HG03469 (cell line): ENCODE results near the gene TCAF1.

ENCODE experiments used
- ATAC-seq: cut with Tn5 transposase; IDR thresholded peaks from one replicate; pipeline ENCODE4 v1.9.1; 2021; ENCODE audit warnings: mild to moderate bottlenecking, moderate library complexity, moderate number of reproducible peaks; ENCODE audit not compliant: unreplicated experiment

The TCAF1 gene, protein sequence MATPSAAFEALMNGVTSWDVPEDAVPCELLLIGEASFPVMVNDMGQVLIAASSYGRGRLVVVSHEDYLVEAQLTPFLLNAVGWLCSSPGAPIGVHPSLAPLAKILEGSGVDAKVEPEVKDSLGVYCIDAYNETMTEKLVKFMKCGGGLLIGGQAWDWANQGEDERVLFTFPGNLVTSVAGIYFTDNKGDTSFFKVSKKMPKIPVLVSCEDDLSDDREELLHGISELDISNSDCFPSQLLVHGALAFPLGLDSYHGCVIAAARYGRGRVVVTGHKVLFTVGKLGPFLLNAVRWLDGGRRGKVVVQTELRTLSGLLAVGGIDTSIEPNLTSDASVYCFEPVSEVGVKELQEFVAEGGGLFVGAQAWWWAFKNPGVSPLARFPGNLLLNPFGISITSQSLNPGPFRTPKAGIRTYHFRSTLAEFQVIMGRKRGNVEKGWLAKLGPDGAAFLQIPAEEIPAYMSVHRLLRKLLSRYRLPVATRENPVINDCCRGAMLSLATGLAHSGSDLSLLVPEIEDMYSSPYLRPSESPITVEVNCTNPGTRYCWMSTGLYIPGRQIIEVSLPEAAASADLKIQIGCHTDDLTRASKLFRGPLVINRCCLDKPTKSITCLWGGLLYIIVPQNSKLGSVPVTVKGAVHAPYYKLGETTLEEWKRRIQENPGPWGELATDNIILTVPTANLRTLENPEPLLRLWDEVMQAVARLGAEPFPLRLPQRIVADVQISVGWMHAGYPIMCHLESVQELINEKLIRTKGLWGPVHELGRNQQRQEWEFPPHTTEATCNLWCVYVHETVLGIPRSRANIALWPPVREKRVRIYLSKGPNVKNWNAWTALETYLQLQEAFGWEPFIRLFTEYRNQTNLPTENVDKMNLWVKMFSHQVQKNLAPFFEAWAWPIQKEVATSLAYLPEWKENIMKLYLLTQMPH

DNA sequence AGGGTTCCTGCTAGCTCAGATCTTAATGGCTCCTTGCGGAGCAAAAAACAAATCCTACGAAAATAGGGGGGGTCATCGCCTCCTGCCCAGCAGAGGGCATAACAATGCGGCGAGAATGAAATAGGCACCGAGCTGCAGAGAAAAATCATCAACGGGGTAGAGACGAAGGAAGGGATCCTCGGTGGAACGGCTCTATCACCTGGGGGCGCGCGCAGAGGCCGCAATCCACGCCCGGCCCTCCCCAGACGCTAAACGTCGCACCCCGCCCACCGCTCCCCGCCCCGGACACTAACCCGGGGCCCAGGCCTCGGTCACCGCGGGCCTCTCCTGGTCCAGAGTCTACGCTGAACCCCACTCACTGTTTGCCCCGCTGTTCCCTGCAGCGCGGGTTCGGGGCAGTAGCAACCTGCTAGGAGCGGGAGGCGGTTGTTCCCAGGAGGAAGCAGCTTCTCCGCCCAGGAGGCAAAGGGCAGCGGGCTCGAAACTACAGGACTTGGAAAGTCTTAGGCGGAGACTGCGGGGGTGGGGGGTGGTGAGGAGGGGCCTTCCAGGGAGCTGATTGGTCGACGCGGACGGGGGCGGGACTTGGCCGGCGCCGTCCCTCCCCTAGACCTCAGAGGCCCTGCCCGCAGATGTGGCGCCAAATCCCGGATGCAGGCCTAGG lies at the start of gene TCAF1:
Gene TCAF1 (minus strand): TSS at position 509 of the 664 bp plus-strand sequence. CDS start 25,568 bp downstream, outside the sequence.
- peak; percentile 74 for ATAC-seq

DNA sequence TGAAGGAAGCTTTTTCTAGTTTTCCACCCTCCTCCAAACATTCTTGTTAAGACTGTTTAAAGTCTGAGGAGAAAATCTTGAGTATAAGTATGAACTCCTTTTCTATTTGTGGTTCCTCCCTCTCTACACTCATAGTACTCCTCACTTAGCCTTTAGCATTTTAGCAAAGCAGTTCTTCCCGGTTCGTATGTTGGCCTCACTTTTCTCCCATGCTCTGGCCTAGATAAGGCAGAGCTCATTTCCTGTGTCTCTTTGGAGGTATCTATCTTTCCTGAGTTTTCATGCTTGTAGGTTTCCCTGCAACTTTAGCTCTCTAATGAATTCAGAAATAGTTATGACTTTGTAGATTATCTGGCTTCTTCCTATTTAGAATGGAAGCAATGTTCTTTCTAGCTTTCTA lies 46.8 kb upstream of the TCAF1 start:
- ATAC-seq, result no peak

DNA sequence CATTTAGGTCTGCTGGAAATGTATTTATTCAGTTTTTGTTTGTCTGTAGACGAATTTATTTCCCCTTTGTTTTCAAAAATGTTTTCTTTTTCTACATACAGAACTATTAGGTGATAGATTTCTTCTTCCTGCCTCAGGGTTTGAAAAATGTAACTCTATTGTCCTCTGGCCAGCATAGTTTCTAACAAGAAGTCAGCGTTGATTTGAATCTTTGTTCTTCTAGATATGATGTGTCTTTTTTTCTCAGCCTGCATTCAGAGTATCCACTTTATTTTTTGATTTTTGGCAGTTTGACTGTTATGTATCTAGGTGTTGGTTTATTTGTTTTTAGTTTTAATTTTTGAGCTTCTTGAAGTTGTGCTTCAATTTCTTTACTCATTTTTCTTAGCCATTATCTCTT lies 45.1 kb upstream of the TCAF1 start:
- no peak for ATAC-seq

DNA sequence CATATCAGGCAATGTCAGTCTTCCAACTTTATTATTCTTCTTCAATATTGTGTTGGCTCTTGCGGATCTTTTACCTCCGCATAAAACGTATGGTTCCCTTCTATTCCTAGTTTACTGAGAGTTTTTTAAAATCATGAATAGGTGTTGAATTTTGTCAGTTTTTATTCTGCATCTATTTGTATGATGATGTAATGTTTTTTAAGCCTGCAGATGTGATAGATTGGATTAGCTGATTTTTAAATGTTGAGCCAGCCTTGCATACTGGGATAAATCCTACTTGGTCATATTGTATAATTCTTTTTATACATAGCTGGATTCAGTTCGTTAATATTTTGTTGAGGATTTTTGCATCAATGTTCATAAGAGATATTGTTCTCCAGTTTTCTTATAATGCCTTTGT lies 43.4 kb upstream of the TCAF1 start:
- ATAC-seq, result no peak

DNA sequence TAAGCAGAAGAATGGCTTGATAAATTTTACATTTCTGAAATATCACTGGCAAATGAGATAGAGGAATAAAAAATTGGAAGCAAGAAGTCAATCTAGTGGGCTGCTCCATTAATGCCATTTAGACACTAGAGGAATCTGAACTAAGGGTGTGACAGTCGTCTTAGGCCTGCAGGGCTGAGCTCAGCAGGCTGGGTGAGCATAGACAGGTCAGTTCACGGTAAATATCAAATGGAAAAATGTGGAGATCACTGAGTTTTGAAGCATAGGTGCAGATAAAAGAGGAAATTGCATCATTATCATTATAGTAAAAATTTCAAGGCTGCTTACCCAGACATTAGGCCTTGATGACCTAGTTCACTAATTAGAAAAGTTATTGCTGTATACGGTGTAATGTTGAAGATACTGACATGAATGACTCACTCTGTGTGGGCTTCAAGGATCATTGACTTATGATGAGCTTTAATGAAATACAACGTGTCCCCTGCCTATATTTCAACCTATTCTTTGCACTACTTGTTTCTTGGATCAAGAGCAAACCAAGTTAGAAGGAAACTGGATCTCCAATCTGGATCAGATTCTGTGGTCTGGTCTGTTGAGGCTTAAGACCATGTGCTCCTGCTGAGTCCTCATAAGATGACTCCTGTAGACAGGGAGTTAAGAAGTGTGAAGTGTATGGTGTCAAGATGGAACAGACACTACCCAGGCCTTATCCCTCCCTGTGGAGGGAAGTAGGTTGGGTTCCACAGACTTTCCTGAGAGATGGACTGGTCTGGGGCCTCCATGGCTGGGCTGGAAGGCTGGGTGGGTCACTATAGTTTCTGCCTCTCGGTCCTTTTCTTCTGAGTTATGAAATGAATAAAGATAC lies 36.6 kb upstream of the TCAF1 start:
- ATAC-seq, result no peak

DNA sequence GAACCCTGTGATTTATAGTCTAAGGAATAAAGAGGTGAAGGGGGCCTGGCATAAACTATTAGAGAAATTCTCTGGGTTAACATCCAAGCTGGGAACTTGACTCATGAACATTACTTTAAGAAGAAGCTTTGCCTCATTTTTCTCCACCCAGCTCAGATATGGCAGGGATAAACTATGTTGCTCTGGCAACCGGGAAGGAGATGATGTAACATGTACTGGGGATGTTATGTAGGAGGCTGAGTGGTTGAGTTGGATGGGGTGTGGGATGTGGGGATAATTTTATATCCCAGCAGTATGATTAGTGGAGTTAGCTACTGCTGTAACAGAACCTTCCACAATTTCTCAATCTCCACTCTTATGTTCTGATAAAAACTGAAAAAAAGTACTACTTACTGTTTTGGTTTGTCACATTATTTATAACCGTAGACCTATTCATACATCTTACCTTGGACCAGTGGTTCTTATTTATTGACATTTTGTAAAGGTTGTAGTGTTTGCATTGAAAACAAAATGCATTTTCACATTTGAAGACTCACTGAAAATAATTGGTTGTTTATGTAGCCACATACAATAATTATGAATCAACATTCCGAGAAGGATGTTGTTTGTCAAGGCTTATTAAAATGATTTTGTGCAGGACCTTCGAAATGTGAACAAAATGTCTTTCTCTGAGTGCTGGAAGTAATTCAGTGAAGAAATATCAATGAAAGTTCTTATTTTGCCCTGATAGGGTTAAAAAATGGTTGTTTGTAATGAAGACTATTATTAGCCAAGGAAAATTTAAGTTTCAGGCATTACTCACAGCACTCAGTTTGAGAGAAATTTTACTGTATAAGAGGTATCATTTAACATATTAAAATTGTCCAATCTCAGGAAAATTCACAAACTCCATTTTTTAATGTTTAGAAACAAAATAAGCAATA lies 34.4 kb upstream of the TCAF1 start:
- no peak for ATAC-seq

DNA sequence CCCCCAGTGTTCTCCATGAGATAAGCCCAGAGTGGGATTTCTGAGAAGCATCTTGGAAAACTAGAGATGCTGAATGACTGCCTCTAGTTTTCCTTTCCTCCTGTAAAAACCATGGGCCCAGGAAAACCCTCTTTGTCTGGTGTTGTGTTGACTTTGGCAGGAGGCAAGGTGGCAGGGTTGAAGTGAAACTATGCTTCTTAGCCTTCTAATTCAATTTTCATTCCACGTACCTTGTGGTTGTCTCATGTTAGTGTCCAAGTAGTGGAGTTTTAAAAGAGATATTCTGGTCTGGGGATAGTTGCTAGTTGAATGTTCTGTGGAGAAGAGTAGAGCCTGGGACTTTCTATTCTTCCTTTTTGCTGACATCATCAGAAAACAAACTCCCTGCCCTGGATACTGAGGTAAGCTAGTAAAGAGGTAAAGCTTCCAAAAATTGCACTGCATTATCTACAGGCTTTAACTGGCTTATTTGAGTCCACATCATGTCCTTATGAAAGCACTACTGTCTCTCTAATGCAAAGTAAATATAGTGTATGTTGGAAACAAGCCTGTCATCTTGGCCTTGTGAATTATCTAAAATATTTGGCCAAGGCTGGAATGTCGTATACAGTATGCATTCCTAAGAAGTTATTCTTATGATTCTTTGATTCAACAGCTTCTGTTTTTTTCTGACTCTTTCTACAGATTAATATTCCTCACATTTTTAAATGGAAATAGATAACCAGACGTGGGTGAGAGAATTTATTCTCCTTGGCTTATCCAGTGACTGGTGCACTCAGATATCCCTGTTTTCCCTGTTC lies 32.8 kb upstream of the TCAF1 start, which contains the start of gene OR2F2:
Gene OR2F2 (plus strand): TSS at position 708 of the 800 bp plus-strand sequence. CDS start 0 bp downstream, at position 708.
- no peak for ATAC-seq

DNA sequence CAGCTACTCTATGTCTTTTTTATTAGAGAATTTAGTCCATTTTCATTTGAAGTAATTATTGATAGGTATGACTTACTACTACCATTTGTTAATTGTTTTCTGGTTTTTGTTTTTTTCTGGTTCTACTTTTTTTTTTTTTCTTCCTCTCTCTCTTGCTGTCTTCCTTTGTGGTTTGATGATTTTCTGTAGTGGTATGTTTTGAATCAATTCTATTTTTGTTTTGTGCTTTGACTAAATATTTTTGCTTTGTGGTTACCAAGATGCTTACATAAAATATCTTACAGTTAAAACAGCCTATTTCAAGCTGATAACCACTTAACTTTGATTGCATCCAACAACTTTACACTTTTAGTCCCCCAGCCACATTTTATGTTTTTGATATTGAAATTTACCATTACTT lies 29.8 kb upstream of the TCAF1 start:
- ATAC-seq, result no peak

DNA sequence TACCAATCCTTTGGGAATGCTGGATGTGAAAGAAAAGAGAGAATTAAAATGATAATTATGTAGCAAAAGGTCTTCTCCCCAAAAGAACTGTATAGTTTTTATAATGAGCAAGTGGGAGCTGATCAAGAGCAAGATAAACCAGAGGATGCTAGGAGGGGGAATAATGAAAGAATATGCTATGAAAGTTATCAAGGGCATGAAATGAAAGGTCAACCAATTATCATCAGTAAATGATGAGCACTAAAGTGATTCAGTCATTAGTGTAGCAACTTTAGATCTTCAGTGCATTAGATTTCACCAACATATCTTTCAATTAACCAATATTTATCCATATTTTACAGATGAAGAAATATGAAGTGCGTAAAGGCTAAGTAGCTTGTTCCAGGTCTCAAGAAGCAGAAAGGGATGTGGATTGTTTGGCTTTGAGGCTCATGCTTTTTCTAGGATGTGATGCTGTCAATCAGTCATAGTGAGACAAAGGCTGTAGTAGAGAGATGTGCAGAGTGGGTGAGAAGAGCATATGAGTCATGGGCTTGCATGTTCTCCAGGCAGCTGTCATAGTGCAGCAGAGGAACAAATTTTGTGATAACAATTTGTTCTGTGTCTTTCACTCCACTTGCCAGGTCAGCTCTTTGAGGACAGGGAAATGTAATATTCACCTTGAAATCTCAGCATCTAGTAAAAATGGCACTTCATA lies 27.4 kb upstream of the TCAF1 start:
- ATAC-seq, result peak; percentile 72

DNA sequence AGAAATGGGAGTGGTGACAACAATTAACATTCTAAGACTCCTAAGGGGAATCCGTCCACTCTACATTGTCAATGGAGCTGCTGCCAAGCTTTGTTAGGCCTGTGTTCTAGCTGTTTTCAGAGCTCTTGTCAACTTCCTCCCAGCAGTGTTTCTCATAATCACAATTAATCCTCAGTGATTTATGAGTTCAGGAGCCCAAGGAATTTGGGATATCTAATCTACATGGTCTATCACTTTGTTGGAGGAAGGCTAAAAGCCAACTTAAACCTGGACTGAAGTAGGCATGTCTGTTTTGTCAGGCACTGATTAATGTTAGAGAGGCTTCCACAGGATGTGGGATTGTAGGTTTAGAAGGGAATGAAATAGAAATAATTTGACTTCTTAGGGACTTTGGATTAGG lies 22.9 kb upstream of the TCAF1 start:
- ATAC-seq, result no peak

DNA sequence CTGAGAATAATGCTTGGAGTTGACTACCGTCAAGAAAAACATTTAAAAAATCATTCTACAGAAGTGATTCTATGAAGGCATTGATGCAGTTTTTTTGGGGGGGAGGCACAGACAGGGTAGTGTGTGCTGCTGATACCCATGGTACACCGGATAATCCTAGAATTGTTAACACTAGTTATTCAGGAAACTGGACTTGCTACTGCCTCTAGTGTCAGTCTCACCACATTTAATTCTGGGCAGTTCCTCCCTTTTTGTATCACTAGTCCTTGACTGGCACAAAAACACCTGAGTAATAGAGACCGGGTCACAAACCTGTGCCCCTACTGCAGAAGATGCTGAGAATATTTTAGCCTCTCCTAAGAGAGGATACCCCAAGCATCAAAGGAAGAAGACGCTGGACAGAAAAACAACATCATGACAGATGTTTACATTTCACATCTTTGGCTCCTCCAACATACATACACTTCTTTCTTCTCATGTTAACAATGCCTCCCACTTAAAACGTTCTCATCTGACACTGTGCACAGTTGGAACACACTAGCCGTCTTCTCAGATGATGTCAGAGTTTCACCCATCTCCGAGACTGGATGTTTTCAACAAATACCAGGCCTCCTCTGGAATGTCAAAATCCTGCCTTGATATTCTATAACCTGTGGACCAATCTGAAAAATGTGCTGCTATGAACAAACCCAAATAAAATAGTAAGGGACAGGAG lies 13.1 kb upstream of the TCAF1 start:
- no peak for ATAC-seq

DNA sequence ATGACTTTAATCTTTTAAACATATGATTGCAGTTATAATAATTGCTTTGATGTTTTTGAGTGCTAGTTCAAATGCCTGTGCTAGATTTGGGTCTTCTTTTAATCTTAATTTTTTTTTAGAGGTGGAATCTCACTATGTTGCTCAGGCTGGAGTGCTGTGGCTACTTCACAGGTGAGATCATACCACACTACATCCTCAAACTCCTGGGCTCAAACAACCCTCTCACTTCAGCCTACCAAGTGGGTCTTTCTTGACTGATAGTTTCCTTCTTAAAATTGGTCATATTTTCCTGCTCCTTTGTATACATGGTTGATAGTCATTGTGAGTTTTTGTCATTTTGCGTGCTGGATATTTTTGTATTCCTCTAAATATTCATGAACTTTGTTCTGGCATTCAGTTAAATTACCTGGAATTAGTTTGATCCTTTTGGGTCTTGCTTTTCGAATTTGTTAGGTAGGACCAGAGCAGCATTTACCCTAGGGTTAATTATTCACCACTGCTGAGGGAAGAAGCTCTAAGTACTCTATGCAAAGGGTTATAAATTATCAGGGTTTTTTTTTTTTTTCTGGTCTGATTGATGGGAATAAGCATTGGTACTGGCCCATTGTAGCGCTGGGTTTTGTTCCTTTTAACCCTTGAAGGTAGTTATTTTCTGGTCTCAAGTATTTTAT lies 12.1 kb upstream of the TCAF1 start:
- ATAC-seq, result no peak

DNA sequence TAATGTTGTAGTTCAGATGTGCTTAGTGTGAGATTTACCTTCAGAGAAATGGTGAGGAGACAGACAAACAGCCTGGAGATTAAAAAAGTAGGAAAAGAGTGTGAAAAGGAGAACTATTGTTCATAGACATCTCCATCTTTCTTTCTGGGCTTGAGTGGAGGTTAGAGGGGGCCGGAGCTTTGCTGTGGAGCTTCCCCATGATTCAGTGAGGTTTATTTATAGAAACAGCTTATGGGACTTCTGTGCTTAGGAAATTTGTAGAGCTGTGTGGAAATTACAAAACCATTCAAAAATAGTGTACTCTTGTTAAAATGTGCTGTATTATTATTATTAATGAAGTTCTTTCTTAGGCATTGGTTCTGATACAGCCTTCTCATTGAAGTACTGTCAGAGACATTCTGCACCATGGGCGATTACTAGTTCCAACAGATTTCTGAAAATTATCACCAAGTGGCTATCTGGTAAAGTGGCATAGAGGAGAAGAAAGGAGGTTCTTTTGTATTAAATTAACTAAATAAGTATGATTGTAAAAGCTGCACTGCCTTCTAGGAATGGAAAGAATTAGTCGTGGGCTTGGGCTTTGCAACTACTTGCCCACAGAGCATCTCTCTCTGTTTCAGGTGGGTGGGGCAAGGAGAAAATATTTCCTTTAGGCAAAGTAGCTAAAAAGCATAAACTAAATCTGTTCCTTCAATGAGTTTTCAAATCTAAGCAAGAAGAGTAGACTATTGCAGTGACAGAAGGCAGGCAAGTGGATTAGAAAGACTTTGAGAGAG lies 8.7 kb upstream of the TCAF1 start:
- no peak for ATAC-seq

DNA sequence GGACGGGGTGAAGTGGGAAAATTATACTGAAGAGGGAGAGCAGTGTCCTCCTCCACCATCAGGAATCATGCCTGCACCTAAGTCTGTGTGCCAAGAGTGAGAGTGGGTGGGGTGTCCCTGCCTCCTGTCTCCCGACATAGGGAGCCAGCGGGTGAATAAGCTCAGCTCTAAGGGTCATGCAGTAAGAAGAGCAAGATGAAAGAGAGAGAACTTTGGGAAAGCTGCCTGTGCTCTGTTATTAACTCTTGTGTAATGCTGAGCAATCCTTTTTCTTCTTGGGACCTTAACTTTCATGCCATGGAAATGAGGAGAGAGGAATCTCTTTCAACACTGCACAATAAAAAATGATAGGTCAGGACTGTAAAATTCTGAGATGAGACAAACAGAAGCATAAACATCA lies 7.9 kb upstream of the TCAF1 start:
- ATAC-seq, result no peak

DNA sequence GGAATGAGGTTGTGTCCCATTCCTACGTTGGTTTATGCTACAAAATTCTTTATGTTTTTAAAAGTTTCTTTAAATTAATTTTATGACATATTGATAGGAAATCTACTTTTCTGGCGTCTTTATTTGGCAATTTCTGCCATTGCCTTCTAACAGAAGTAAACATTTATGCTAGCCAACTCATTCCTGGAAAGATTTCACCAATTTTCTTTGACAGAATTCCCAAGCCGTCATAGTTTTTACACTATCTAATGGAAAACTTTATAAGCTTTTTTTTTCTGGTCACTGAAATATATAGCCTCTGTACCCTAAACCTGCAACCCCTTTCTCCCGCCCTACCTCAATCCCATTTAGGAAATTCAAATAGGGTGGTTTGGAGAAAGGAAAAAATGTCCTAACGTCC lies 6.1 kb upstream of the TCAF1 start:
- ATAC-seq, result no peak

DNA sequence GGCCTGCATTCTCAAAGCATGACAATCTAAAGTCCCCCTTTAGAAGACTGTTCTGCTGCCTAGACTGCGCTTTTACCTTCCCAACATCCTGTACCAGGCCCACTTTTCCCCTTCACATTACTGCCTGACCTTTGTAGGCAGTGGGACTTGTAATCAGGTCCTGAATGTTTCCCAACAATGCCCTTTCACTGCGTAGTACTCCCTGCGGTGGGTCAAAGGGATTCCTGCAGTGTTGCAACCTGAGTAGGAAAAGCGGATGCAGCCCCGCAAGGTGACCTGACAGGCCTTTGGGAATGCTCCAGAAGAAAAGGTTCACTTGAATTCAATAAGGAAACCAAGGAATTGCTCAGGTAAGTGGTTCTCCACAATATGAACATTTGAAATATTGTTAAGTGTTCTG lies 4.9 kb upstream of the TCAF1 start:
- no peak for ATAC-seq
